Measurements from ENCODE around the gene MT3.

DNA sequence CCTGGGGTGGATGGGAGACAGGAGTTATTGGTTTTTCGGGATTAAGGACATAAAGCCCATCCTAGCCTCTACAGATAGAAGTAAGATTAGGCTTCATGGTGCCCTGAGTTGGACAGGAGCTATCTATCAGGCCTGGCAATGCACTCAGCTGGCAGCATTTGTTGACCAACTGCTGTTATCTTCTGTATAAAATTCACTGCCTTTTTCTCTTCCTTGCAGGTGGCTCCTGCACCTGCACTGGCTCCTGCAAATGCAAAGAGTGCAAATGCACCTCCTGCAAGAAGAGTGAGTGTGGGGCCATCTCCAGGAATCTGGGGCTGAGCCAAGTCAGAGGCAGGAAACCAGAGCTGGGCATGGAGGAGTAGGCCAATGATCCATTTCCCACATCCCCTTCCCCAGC is 49.7 kb downstream of the MT3 start:
- TF ChIP-seq CTCF (IDR thresholded peaks at IDR 0.05): no peak
- no peak for TF ChIP-seq EP300 (IDR thresholded peaks at IDR 0.05)
- TF ChIP-seq POLR2A (IDR thresholded peaks at IDR 0.05): no peak

Measured in suprapubic skin (tissue), 3 donors.